HG02571 (cell line): ENCODE data around the gene PKDCC.

ENCODE experiments used
- ATAC-seq: cut with Tn5 transposase; IDR thresholded peaks from one replicate; pipeline ENCODE4 v1.9.1; 2021; ENCODE audit warnings: mild to moderate bottlenecking, moderate library complexity; ENCODE audit not compliant: unreplicated experiment

Gene PKDCC

DNA sequence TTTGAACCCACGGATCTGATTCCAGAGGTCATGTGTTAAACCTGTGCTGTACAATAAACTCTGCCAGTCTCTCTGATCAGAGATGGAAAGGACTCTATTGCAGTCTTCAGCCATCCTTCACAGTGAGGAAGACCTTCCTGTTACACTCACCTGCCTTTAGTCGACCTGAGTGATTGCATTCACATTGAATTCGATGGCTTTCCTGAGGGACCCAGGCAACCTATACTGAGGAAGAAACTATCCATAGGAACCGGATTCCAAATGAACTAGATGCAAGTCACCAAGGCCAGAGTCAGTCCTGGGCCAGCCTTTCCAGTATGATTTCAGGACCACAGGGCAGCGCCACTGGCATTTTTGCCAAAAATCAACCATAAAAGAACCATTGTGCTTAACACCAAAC is 56.8 kb downstream of the PKDCC start:
- ATAC-seq: no peak

DNA sequence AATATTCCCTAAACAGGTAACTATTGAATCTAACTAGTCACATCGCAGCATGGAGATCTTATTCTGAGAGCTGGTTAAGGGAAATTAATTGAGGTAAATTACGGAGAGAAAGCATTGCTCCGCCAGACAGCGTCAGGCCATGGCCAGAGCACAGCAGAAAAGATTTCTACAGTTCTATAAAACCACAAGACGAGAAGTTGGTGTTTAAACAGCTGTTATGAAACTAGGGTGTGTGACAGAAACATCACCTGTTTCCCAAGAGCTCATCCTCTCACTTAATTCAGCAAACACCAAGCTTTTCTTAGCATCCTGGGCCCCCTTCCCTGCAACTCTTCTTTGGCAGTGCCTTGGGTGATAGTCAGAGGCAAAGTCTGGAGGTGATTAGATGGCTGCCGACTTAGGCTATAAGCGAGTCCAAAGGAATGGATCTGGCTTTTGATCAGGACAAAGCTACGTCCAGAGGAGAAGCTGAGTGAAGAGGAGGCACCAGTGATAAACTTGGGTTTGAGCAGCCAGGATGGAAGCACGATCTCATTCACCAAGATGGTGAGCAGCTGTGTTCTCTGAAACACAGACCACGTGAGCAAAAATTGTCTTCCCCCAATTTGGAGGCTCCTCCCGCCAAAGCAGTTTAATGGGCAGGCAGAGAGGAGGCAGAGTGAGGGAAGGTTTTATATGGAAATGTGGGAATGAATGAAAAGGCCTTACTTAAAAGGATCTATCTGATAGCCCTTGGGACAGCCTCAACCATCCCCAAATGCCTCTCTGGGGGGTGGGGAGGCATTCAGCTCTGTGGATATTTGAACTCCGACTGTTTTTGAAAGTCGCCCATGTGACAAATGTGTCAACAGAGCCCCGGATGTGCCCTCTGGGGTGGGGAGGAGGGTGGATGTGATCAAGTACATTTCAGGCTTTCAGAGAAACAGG is 57.8 kb downstream of the PKDCC start:
- ATAC-seq: peak; percentile 37

DNA sequence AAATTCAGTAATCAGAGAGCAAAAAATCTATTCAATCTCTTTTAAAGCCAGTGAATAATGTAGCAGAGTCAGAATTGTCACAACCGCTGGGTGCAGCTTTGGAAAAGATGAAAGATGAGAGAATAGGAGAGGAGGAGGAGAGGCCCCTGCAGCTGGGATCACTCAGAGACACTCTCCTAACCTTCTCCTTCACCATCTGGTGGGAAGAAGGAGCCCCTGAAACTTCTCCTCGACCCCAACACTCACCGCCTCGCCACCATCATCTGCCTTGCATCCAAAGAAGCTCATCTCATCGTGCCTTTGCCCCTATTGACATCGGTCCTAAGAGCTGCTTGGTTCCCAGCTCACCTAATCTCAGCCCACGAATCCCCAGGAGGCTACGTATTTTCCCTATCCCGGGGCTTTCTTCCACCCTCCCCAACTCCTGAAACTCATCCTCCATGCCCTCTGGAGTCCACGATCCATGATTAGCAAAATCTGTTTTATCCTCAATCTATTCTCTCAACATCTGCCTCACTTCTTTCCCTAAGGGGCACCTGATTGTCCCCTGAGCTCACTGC is 58.5 kb downstream of the PKDCC start:
- ATAC-seq: no peak

DNA sequence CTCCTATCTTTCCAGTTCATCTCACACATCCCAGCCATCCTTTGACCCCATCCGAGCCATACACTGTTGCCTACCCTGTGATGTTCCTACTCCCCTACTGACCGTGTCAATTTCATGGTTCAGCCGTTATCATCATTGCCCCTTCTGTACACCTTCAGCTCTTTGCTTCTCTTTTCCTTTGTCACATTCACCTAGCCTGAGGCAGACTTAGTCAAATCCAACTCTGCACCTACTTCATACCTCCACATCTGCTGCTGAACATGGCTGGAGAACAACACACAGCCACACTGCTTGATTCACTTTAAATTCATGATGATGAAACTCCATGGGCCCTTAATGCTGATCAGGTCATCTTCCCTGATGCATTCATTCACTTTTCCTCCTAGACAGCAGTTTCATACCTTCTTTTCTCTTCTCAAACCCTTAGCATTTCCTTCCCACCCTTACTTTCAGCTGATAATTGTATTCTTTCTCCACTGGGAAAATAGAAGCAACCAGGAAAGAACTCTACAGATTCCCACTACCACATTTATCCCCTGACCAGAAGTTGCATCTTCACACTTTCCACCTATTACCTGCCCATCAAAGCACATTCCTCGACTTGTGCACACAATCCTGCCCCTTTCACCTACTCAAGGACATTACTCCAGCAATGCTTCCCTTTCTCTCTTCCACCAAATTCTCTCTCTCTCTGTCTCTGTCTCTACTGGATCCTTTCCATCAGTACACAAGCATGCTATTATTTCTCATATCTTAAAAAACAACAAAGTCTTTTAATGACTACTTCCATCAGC is 59.6 kb downstream of the PKDCC start:
- ATAC-seq: no peak
